Measurements from ENCODE around the gene PLA2G4B.

Gene PLA2G4B

DNA sequence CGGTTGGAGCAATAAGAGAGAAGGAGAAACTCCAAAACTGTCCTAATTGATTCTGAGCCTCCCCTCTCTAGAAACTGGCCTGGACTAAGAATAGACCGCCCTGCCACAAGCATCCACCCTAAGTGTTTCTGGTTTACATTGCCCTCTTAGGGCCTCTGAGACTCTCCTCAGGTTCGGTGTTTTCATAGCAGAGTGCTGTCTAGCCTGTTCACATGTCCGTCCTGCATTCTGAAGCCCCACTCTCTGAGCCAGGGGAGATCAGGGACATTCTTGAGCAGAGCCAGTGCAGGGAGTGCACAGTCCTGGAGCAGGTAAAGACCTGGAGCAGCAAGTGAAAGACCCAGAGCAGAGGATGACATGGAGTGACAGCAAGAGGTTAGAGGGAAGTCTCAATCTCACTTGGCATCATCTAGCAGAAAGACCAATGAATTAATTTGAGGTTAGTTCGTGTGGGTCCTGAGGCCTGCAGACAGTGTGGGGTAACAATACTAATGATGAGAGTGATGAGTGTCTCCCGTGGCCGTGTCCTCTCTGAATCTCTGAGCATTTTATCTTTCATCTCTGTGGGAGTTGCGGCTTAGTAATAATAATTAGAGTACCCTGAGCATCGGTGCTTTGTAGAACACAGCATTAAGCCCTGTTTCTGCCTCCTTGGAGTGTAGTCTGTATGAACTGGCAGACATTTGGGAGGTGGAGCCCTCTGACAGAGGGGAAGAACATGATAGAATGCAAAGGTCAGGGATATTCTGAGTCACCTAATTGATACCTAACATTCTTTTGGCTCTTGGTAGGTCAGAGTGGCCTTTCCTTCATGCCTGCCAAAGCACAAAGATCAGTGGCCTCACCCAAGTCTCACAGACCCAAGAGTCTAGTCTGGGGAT, 39.8 kb upstream of the PLA2G4B start:
- TF ChIP-seq, protein P1, sequence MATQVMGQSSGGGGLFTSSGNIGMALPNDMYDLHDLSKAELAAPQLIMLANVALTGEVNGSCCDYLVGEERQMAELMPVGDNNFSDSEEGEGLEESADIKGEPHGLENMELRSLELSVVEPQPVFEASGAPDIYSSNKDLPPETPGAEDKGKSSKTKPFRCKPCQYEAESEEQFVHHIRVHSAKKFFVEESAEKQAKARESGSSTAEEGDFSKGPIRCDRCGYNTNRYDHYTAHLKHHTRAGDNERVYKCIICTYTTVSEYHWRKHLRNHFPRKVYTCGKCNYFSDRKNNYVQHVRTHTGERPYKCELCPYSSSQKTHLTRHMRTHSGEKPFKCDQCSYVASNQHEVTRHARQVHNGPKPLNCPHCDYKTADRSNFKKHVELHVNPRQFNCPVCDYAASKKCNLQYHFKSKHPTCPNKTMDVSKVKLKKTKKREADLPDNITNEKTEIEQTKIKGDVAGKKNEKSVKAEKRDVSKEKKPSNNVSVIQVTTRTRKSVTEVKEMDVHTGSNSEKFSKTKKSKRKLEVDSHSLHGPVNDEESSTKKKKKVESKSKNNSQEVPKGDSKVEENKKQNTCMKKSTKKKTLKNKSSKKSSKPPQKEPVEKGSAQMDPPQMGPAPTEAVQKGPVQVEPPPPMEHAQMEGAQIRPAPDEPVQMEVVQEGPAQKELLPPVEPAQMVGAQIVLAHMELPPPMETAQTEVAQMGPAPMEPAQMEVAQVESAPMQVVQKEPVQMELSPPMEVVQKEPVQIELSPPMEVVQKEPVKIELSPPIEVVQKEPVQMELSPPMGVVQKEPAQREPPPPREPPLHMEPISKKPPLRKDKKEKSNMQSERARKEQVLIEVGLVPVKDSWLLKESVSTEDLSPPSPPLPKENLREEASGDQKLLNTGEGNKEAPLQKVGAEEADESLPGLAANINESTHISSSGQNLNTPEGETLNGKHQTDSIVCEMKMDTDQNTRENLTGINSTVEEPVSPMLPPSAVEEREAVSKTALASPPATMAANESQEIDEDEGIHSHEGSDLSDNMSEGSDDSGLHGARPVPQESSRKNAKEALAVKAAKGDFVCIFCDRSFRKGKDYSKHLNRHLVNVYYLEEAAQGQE (IDR thresholded peaks at IDR 0.05; ENCODE audit: low read depth) = no peak
- peak; percentile 11; the same call in 1 of the 2 replicates for TF ChIP-seq TEAD4 (IDR thresholded peaks at IDR 0.05)

DNA sequence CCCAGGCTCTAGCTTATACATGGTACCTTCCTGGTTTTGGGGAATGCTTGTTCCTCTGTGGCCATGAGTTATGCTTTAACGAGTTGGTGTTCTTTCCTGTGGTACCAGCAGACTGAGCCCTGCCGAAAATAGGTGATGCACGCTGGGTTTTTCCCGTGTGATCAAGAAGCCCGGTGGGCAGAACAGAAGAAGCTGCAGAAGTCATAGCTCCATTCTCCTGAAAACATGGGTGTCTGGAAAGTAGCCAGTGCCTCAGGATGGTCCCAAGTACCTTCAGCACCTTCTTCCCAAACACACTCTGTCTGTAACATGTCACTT, 39.2 kb upstream of the PLA2G4B start:
- TF ChIP-seq TEAD4 (IDR thresholded peaks at IDR 0.05) (no peak), TCF12 (IDR thresholded peaks at IDR 0.05; ENCODE audit: low read depth) (no peak), EGR1 (IDR thresholded peaks at IDR 0.05) (no peak), CREB1 (IDR thresholded peaks at IDR 0.05; ENCODE audit: low read depth) (no peak), RAD21 (IDR thresholded peaks at IDR 0.05; ENCODE audit: low read depth) (no peak), EP300 (IDR thresholded peaks at IDR 0.05; ENCODE audit: borderline replicate concordance) (no peak), YY1 (IDR thresholded peaks at IDR 0.05; ENCODE audit: low read depth) (no peak), NFIC (IDR thresholded peaks at IDR 0.05) (no peak)

DNA sequence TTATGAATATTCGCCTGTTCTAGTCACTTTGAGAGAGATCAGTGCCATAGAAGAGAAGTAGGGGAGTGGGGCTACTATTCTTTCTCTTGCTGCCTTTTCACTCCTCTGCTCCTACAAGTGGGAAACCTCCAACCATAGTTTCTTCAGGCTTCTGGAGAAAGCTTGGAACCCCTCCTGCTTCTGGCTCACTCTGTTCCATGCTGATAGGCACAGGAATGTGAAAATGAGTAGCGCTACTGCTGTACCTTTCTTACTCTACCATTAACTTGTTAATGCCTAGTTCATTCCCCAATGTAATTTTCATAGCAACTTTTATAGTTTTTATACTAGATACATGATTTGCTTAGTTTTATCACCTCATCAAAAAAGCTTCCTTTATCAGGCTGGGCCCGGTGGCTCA, 37.5 kb upstream of the PLA2G4B start:
- TF ChIP-seq TEAD4 (IDR thresholded peaks at IDR 0.05) (peak; percentile 79), EP300 (IDR thresholded peaks at IDR 0.05; ENCODE audit: borderline replicate concordance) (no peak)

DNA sequence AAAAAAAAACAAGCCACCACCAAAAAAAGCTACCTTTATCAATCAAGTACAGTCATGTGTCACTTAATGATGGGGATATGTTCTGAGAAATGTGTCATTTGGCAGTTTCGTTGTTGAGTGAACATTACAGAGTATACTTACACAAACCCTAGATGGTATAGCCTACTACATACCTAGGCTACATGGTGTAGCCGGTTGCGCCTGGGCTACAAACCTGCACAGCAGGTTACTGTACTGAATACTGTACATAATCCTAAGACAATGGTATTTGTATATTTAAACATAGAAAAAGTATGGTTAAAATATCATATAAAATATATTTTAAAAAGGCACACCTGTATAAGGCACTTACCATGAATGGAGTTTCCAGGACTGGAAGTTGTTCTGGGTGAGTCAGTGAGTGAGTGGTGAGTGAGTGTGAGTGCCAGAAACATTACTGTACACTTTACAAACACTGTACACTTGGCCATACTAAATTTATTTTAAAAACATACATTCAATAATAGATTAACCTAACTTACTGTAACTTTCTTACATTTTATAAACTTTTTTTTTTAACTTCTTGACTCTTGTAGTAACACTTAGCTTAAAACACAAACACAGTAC, 36.7 kb upstream of the PLA2G4B start:
- TF ChIP-seq RAD21 (IDR thresholded peaks at IDR 0.05; ENCODE audit: low read depth) (no peak), TEAD4 (IDR thresholded peaks at IDR 0.05) (no peak)

DNA sequence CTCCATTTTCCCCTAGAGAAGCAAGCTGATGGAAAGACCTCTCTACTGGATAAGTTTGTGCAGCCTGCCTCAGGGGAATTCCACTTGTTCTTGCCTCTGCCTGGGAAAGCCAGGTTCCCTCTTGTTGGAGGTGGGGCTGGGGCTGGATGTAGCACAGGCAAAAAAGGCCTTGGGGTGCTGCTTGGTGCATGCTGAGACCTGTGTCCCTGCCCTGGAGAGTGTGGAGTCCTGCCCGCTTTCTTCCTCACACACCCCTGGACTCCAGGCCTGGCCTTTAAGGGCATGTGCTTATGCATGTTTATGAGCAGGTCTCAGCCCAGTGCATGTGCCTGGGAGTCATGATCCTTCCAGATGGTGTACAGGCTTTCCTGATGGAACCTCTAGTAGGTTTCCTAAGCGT, 34.3 kb upstream of the PLA2G4B start:
- TF ChIP-seq, protein P2, sequence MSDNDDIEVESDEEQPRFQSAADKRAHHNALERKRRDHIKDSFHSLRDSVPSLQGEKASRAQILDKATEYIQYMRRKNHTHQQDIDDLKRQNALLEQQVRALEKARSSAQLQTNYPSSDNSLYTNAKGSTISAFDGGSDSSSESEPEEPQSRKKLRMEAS (IDR thresholded peaks at IDR 0.05) = no peak
- TF ChIP-seq YY1 (IDR thresholded peaks at IDR 0.05; ENCODE audit: low read depth) (no peak), FOXM1 (IDR thresholded peaks at IDR 0.05; ENCODE audit: borderline replicate concordance, low read depth) (no peak), EGR1 (IDR thresholded peaks at IDR 0.05) (no peak), TAF1 (IDR thresholded peaks at IDR 0.05; ENCODE audit: low read depth) (no peak), CREB1 (IDR thresholded peaks at IDR 0.05; ENCODE audit: low read depth) (no peak), RAD21 (IDR thresholded peaks at IDR 0.05; ENCODE audit: low read depth) (no peak), EP300 (IDR thresholded peaks at IDR 0.05; ENCODE audit: borderline replicate concordance) (no peak), ZBTB7A (IDR thresholded peaks at IDR 0.05; ENCODE audit: low read depth) (no peak), TEAD4 (IDR thresholded peaks at IDR 0.05) (no peak), NFIC (IDR thresholded peaks at IDR 0.05) (no peak), TCF12 (IDR thresholded peaks at IDR 0.05; ENCODE audit: low read depth) (no peak)
- TF ChIP-seq, protein P1 (IDR thresholded peaks at IDR 0.05; ENCODE audit: low read depth) = no peak
- TF ChIP-seq, protein P3, sequence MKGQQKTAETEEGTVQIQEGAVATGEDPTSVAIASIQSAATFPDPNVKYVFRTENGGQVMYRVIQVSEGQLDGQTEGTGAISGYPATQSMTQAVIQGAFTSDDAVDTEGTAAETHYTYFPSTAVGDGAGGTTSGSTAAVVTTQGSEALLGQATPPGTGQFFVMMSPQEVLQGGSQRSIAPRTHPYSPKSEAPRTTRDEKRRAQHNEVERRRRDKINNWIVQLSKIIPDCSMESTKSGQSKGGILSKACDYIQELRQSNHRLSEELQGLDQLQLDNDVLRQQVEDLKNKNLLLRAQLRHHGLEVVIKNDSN (IDR thresholded peaks at IDR 0.05) = no peak

DNA sequence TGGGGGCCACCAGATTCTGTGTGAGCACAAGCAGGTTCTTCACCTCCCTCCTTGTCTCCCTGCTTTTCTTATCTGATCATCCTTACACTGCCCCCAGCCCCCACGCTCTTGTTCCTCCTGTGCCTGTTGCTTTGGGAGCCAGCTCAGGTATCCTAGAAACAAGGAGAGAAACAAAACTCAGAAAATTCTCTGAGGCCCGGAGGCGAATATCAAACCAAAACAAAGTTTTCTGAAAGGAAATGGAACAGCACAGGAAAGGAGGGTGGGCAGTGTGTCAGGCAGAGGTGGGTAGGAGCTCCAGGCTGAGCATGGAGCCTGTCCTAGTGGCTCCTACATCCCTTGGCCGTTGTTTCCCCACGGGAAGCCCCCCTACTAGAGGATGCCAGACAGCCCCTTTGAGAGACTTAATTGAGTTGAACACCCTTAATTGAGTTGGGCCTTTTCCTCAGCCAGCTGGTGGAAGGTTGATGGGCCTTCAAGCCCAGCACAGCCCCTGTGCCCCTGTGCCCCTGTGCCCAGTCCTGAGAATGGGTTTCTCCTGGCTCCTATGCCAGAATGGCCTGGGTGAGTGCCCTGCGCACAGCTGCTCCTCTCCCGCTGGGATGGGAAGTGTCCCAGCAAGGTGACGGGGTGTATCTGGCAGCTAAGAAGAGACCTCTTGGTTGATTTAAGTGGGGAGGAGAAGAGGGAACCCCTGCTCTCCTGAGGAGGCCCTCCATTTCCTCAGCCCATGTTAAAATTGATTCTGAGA, 33.6 kb upstream of the PLA2G4B start:
- TF ChIP-seq FOXM1 (IDR thresholded peaks at IDR 0.05; ENCODE audit: borderline replicate concordance, low read depth) = no peak
- TF ChIP-seq CREB1 (IDR thresholded peaks at IDR 0.05; ENCODE audit: low read depth) = no peak
- TF ChIP-seq, protein P1 (IDR thresholded peaks at IDR 0.05; ENCODE audit: low read depth) = no peak
- no peak for TF ChIP-seq EP300 (IDR thresholded peaks at IDR 0.05; ENCODE audit: borderline replicate concordance)
- TF ChIP-seq EGR1 (IDR thresholded peaks at IDR 0.05) = no peak
- no peak for TF ChIP-seq YY1 (IDR thresholded peaks at IDR 0.05; ENCODE audit: low read depth)
- TF ChIP-seq TCF12 (IDR thresholded peaks at IDR 0.05; ENCODE audit: low read depth) = no peak
- TF ChIP-seq ZBTB7A (IDR thresholded peaks at IDR 0.05; ENCODE audit: low read depth) = no peak
- TF ChIP-seq, protein P2 (IDR thresholded peaks at IDR 0.05) = no peak
- no peak for TF ChIP-seq NFIC (IDR thresholded peaks at IDR 0.05)
- TF ChIP-seq, protein P3 (IDR thresholded peaks at IDR 0.05) = no peak
- no peak for TF ChIP-seq CEBPB (IDR thresholded peaks at IDR 0.05)
- no peak for TF ChIP-seq RAD21 (IDR thresholded peaks at IDR 0.05; ENCODE audit: low read depth)
